HG03457 (cell line): ENCODE measurements around the gene P2RX3.
"Not testable (repeated sequence)": the region's sequence is repeated elsewhere in the genome, so short reads cannot be mapped to it uniquely, and the experiment has no call there.

Source experiments
- ATAC-seq: cut with Tn5 transposase; IDR thresholded peaks from one replicate; pipeline ENCODE4 v1.9.1; 2021; ENCODE audit warnings: moderate number of reproducible peaks; ENCODE audit not compliant: unreplicated experiment

P2RX3 gene

GRCh38 chr11:57324154-57324885 lies 13.8 kb upstream of the P2RX3 start:
- ATAC-seq: peak; percentile 1

- peak; percentile 85 for ATAC-seq
Observed at GRCh38 chr11:57324886-57325734, 13.0 kb upstream of the P2RX3 start, which contains the start of gene TNKS1BP1. Gene TNKS1BP1 (minus strand): TSS chr11:57324952. CDS start chr11:57321885, 3,067 bp downstream.

- no peak for ATAC-seq
Observed at GRCh38 chr11:57325735-57326048, 12.5 kb upstream of the P2RX3 start.

GRCh38 chr11:57327721-57328120 lies 10.4 kb upstream of the P2RX3 start:
- no peak for ATAC-seq

GRCh38 chr11:57330029-57330428 lies 8.1 kb upstream of the P2RX3 start:
- no peak for ATAC-seq

GRCh38 chr11:57331720-57332119 lies 6.4 kb upstream of the P2RX3 start:
- no peak for ATAC-seq

GRCh38 chr11:57332694-57333440 lies 5.3 kb upstream of the P2RX3 start:
- ATAC-seq: no peak

- no peak for ATAC-seq
Observed at GRCh38 chr11:57335023-57335342, 3.2 kb upstream of the P2RX3 start.

GRCh38 chr11:57335343-57336110 lies 2.6 kb upstream of the P2RX3 start, which contains the start of gene SSRP1:
Gene SSRP1 (minus strand): TSS chr11:57335892. CDS start chr11:57335121, 771 bp downstream.
- peak; percentile 98 for ATAC-seq

- no peak for ATAC-seq
Observed at GRCh38 chr11:57336111-57336666, 2.0 kb upstream of the P2RX3 start.

- not testable (repeated sequence) for ATAC-seq
Observed at GRCh38 chr11:57336856-57337255, 1.3 kb upstream of the P2RX3 start.

GRCh38 chr11:57339328-57339727 lies 1.2 kb downstream of the P2RX3 start:
- ATAC-seq: no peak

GRCh38 chr11:57340039-57340615 lies 2.0 kb downstream of the P2RX3 start:
- ATAC-seq: no peak

- no peak for ATAC-seq
Observed at GRCh38 chr11:57341250-57341808, 3.2 kb downstream of the P2RX3 start.

- no peak for ATAC-seq
Observed at GRCh38 chr11:57342702-57343101, 4.5 kb downstream of the P2RX3 start.

GRCh38 chr11:57343825-57344224 lies 5.7 kb downstream of the P2RX3 start:
- ATAC-seq: no peak

GRCh38 chr11:57344826-57345225 lies 6.7 kb downstream of the P2RX3 start:
- no peak for ATAC-seq

- ATAC-seq: peak; percentile 62
Observed at GRCh38 chr11:57345555-57346211, 7.5 kb downstream of the P2RX3 start.

GRCh38 chr11:57347336-57347735 lies 9.2 kb downstream of the P2RX3 start:
- ATAC-seq: no peak
